Measurements from ENCODE around the gene CDYL.

Gene CDYL

DNA sequence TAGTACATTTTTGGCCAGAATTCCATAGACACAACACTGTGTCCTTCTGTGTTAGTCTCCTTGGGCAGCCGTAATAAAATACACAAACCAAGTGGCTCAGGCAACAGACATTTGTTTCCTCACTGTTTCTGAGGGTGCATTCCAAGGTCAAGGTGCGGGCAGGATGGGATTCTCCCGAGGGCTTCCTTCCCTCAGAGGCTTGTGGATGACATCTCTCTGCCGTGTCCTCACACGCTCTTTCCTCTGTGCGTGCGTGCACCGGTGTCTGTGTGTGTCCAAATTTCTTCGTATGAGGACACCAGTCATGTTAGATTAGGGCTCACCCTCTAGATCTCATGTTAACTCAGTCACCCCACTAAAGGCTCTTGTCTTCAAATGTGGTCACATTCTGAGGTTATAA is 30.6 kb downstream of the CDYL start:
- no peak for DNase-seq (ENCODE audit: insufficient read length)
- no peak for TF ChIP-seq POLR2AphosphoS5 (IDR thresholded peaks at IDR 0.05; ENCODE audit: low read depth, low read length)
- no peak for TF ChIP-seq POLR2A (IDR thresholded peaks at IDR 0.05; ENCODE audit: low read depth, low read length)
- TF ChIP-seq TAF1 (IDR thresholded peaks at IDR 0.05; ENCODE audit: borderline replicate concordance, low read depth, low read length), result no peak
- FAIRE-seq, result no peak

DNA sequence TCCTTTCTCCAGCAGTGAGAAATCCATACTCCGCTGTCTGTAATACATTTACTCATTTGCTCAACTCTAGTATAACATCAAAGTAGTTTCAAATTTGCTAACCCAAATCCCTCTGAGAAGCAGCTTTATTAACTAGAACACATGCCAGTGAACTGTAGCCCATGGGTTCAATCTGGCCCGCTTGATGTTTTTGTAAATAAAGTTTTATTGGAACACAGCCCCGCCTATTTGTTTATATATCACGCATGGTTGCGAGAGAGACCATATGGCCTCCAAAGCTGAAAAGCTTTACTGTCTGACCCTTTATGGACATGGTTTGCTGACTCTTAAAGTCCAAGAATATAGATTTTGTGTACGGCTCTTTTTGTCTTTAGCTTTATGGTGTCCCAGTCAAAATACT is 32.2 kb downstream of the CDYL start:
- FAIRE-seq (no peak), DNase-seq (ENCODE audit: insufficient read length) (no peak)
- TF ChIP-seq POLR2AphosphoS5 (IDR thresholded peaks at IDR 0.05; ENCODE audit: low read depth, low read length) (no peak), POLR2A (IDR thresholded peaks at IDR 0.05; ENCODE audit: low read depth, low read length) (no peak), TAF1 (IDR thresholded peaks at IDR 0.05; ENCODE audit: borderline replicate concordance, low read depth, low read length) (no peak)

DNA sequence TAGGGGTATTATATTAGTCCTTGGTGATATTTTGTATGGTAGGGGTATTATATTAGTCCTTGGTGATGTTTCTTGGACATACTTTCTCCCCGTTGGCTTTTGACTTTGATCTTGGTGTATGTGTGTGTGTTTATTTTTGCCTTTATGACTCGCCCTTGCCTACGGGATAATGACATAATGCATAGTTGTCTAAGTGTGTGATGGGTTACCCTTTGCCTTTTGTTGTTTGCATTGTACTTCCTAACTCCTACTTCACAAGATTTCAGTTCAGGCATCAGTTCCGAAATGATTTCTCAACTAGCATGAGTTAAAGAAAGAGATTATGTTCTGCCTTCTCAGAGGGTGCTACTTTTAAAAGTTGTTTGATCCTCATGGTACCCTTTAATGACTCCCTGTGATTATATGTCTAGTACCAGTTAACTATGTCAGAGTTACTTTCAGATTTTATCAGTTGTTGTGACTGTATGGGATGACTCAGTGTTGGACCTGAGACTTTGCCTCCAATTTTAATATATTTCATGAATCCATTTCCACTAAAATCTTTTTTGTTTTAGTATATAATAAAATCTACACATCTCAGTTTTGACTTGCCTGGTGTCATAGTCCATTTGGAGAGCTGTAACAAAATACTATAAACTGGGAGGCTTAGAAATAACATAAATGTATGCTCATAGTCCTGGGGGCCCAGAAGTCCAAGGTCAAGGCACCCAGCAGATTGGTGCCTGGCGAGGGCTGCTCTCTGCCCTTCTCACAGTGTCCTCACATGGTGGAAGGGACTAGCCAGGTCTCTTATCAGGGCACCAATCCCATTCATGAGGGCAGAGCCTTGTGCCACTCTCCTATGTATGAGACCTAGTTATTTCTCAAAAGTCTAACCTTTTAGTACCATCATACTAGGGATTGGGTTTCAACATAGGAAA is 34.1 kb downstream of the CDYL start:
- TF ChIP-seq TAF1 (IDR thresholded peaks at IDR 0.05; ENCODE audit: borderline replicate concordance, low read depth, low read length) (no peak), POLR2AphosphoS5 (IDR thresholded peaks at IDR 0.05; ENCODE audit: low read depth, low read length) (no peak), POLR2A (IDR thresholded peaks at IDR 0.05; ENCODE audit: low read depth, low read length) (no peak)
- DNase-seq (ENCODE audit: insufficient read length) (no peak), FAIRE-seq (no peak)

GRCh38 chr6:4812068-4812467 is 35.9 kb downstream of the CDYL start:
- TF ChIP-seq TAF1 (IDR thresholded peaks at IDR 0.05; ENCODE audit: borderline replicate concordance, low read depth, low read length) (no peak), POLR2A (IDR thresholded peaks at IDR 0.05; ENCODE audit: low read depth, low read length) (no peak), POLR2AphosphoS5 (IDR thresholded peaks at IDR 0.05; ENCODE audit: low read depth, low read length) (no peak)
- DNase-seq (ENCODE audit: insufficient read length) (no peak), FAIRE-seq (no peak)

DNA sequence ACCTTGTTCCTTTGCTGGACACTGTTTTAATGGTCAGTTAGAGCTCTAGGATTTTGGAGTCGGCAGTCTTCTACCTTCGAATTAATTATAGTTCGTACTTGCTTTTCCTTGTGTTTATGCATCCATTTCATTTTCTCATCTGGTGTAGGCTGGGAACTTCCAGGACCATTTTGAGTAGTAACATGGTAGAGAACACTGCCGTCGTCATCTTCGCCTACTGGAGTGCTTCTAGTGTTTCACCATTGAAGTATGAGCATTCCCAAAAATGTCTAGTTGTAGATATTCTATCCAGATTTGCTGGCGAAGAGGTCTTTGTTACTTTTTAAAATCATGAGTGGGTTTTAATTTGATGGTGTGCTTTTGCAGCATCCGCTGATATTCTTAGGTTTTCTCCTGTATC is 36.9 kb downstream of the CDYL start:
- DNase-seq (ENCODE audit: insufficient read length) (no peak), FAIRE-seq (no peak)
- TF ChIP-seq POLR2AphosphoS5 (IDR thresholded peaks at IDR 0.05; ENCODE audit: low read depth, low read length) (no peak), TAF1 (IDR thresholded peaks at IDR 0.05; ENCODE audit: borderline replicate concordance, low read depth, low read length) (no peak), POLR2A (IDR thresholded peaks at IDR 0.05; ENCODE audit: low read depth, low read length) (no peak)

DNA sequence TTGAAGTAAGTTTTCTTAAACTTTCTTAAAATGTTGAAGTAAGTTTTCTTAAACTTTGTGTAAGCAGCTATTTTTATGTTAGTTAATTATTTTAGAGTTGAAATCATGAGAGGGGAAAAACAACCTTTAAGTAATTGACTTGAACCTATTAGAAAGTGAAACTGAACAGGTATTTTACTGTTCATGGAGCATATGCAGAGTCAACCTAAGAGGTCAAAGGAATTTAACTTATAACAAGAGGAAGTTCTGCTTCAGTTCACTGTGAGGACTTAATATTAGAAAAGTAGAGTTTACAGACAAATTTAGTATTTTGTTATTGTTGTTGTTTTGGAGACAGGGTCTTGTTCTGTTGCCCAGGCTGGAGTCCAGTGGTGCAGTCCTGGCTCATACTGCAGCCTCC is 38.0 kb downstream of the CDYL start:
- FAIRE-seq, result no peak
- no peak for DNase-seq (ENCODE audit: insufficient read length)
- no peak for TF ChIP-seq TAF1 (IDR thresholded peaks at IDR 0.05; ENCODE audit: borderline replicate concordance, low read depth, low read length)
- TF ChIP-seq POLR2A (IDR thresholded peaks at IDR 0.05; ENCODE audit: low read depth, low read length), result no peak
- no peak for TF ChIP-seq POLR2AphosphoS5 (IDR thresholded peaks at IDR 0.05; ENCODE audit: low read depth, low read length)

DNA sequence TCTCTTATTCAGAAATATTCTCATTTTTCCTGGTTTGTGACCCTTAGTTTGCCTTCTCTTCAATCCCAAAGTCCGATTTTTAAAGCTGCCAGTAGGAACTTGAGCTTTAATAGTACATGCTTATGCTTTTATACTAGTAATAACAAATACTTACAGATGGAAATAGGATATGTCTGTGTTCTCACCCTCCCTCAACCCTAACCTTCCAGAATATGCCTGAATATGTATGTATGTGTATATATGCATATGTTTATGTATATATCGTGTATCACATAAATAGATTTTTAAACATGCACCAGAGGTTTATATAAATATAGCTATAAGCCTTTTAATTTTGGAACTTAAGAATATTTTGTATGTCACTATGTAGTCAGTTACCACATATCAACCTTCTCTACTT is 38.8 kb downstream of the CDYL start:
- FAIRE-seq, result no peak
- DNase-seq (ENCODE audit: insufficient read length), result no peak
- TF ChIP-seq POLR2AphosphoS5 (IDR thresholded peaks at IDR 0.05; ENCODE audit: low read depth, low read length) (no peak), POLR2A (IDR thresholded peaks at IDR 0.05; ENCODE audit: low read depth, low read length) (no peak), TAF1 (IDR thresholded peaks at IDR 0.05; ENCODE audit: borderline replicate concordance, low read depth, low read length) (no peak)

DNA sequence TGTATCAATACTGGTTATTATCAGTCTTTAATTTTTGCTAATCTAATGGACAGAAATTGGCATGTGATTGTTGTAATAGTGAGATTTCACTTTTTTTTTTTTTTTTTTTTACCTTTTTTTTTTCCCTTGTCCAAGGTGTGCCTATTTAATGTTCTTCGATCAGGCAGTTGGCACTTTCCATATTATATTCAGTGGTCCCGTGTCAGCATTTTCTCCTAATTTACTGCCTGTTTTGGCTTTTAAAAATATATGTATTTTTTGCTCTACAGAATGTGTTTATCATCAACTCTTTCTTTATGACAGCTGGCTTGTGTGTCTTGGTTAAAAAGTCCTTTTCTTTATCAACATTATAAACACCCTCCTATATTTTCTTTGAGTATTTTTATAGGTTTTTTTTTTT is 39.4 kb downstream of the CDYL start:
- FAIRE-seq (no peak), DNase-seq (ENCODE audit: insufficient read length) (no peak)
- TF ChIP-seq TAF1 (IDR thresholded peaks at IDR 0.05; ENCODE audit: borderline replicate concordance, low read depth, low read length) (no peak), POLR2A (IDR thresholded peaks at IDR 0.05; ENCODE audit: low read depth, low read length) (no peak), POLR2AphosphoS5 (IDR thresholded peaks at IDR 0.05; ENCODE audit: low read depth, low read length) (no peak)

GRCh38 chr6:4816904-4817303 is 40.7 kb downstream of the CDYL start:
- DNase-seq (ENCODE audit: insufficient read length) (no peak), FAIRE-seq (no peak)
- no peak for TF ChIP-seq POLR2AphosphoS5 (IDR thresholded peaks at IDR 0.05; ENCODE audit: low read depth, low read length)
- TF ChIP-seq POLR2A (IDR thresholded peaks at IDR 0.05; ENCODE audit: low read depth, low read length), result no peak
- no peak for TF ChIP-seq TAF1 (IDR thresholded peaks at IDR 0.05; ENCODE audit: borderline replicate concordance, low read depth, low read length)

GRCh38 chr6:4817551-4817950 is 41.3 kb downstream of the CDYL start:
- no peak for FAIRE-seq
- TF ChIP-seq POLR2A (IDR thresholded peaks at IDR 0.05; ENCODE audit: low read depth, low read length) (no peak), TAF1 (IDR thresholded peaks at IDR 0.05; ENCODE audit: borderline replicate concordance, low read depth, low read length) (no peak), POLR2AphosphoS5 (IDR thresholded peaks at IDR 0.05; ENCODE audit: low read depth, low read length) (no peak)

DNA sequence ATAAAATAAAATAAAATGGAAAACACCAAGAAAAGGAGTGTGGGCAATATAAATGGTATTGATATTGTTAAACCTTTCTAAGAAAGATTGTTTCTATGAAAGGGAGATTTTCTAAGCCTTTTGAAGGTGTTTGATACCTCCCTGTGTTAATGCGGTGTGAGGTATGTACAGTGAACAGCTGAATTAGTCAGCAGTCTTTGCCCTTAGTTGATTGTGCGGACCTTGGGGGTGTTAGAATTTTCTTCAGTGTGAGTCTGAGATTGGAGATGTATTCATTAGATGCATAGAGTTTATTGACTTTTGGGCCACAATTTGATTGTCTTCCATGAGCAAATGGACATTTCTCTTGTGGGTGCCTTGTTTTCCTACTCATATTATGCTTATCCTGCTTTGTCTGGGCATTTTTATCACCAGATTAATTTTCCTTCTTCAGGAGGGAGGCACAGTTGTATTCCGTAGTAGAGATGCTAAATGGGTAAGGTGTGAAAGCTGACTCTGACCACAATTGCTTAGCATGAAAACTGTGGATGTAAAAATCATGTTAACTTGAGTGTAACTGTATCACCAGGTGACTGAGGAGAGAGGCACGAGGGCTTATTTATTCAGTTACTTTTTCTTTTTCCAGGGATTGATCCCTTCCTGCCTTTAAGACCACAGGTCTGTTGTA is 42.2 kb downstream of the CDYL start:
- DNase-seq (ENCODE audit: insufficient read length), result no peak
- no peak for TF ChIP-seq POLR2AphosphoS5 (IDR thresholded peaks at IDR 0.05; ENCODE audit: low read depth, low read length)
- no peak for FAIRE-seq

More at GRCh38 chr6:4817551-4817950, 41.3 kb downstream of the CDYL start:
- no peak for DNase-seq (ENCODE audit: insufficient read length)
